Tibial nerve (tissue), 4 donors: ENCODE measurements around the gene SYT3. TPM values are rescaled to one million over a fixed set of nuclear protein-coding genes. Genes with fewer than 3 reads are reported as not detected.

ENCODE experiments used
- DNase-seq, 2 donors: peaks; one replicate each; pipeline ENCODE4 v3.0.0-alpha.2; 2019; ENCODE audit warnings: low spot score in 2 of 2
- H3K27ac ChIP-seq, 4 donors: fragments of 200-600 bp; sonication (generic) in 3 of 4; one replicate each; pipeline ENCODE4 v1.5.1; 2017 to 2019; ENCODE audit warnings: mild to moderate bottlenecking in 1 of 4
- H3K27me3 ChIP-seq, 2 donors: fragments of 200-600 bp; sonication (generic) in 1 of 2; one replicate each; pipeline versions ENCODE4 v1.5.1 to v1.6.0; 2017 to 2019
- H3K36me3 ChIP-seq, 3 donors: fragments of 200-600 bp; sonication (generic); one replicate each; pipeline ENCODE4 v1.5.1; 2018 to 2019
- H3K4me1 ChIP-seq, 4 donors: fragments of 200-600 bp; sonication (generic) in 3 of 4; one replicate each; pipeline ENCODE4 v1.5.1; 2017 to 2019
- H3K4me3 ChIP-seq, 4 donors: fragments of 200-600 bp; sonication (generic) in 3 of 4; one replicate each; pipeline ENCODE4 v1.5.1; 2017 to 2019; ENCODE audit warnings: mild to moderate bottlenecking in 1 of 4, moderate library complexity in 1 of 4
- H3K9me3 ChIP-seq, 4 donors: fragments of 200-600 bp; sonication (generic) in 3 of 4; one replicate each; pipeline ENCODE4 v1.5.1; 2017 to 2019
- EP300 ChIP-seq, 2 donors: sonication (generic); formaldehyde crosslinking; IDR thresholded peaks; one replicate each; pipeline ENCODE4 v1.6.1; 2017; ENCODE audit warnings: antibody characterized with exemption in 2 of 2, mild to moderate bottlenecking in 1 of 2
- POLR2A ChIP-seq, 2 donors: fragments of 450-650 bp; IDR thresholded peaks; one replicate each; pipeline ENCODE4 v1.6.1; 2017; ENCODE audit warnings: antibody characterized with exemption in 2 of 2, mild to moderate bottlenecking in 2 of 2, moderate library complexity in 2 of 2
- WGBS, 2 donors: methylation state at CpG; one replicate each; pipeline ENCODE4 v1.1.5; 2018; 5-methylcytosine and 5-hydroxymethylcytosine counted together
- total RNA-seq, 4 donors: library from RNA; depleted of rRNA; stranded (reverse); fragments of >200 nt; gene quantifications; one replicate each; pipeline ENCODE4 v1.1.0, GENCODE V29; 2016
- TF ChIP-seq, protein P1 (sequence below), 5 experiments: fragments of 200-600 bp in 3 of 5; fragments of 450-650 bp in 2 of 5; sonication (generic) in 3 of 5; IDR thresholded peaks; one replicate each; pipeline ENCODE4 v1.5.1; 2016 to 2019; ENCODE audit warnings: antibody characterized with exemption in 5 of 5, mild to moderate bottlenecking in 3 of 5, moderate library complexity in 2 of 5

SYT3 gene
- total RNA-seq, 4 donors from 2014 or later, result not detected

DNA sequence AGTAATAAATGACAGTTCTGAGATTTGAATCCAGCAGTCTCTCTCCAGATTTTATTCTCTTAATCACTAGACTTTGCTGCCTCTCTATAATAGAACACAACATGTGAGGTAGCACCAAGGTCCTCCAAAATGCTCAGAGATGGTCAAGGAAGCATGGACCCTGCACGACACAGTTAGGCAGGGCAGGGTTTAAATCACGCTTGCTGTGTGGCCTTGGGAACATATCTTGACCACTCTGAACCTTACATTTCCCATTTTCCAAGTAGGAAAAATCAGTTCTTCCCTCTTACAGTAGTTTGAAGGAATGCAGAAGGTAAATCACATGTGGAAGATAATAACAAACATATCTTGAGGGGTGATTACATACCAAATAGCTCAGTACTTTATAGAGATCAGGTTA is 6.3 kb downstream of the SYT3 start:
- DNase-seq, result no peak
- WGBS, 2 donors, result 79 to 82% methylated on average over 2 of the region's 2 CpGs
- Histone ChIP-seq H3K4me3 (no peak overlapping the region), H3K27ac (no peak overlapping the region), H3K36me3 (no peaks in the 10 kb centered on the region), H3K27me3 (peaks cover 0 to 15% of the 10 kb centered on the region in 2 donors), H3K4me1 (no peaks in the 10 kb centered on the region), H3K9me3 (peaks cover 0 to 47% (median 14%) of the 10 kb centered on the region in 4 donors)
- TF ChIP-seq, protein P1, sequence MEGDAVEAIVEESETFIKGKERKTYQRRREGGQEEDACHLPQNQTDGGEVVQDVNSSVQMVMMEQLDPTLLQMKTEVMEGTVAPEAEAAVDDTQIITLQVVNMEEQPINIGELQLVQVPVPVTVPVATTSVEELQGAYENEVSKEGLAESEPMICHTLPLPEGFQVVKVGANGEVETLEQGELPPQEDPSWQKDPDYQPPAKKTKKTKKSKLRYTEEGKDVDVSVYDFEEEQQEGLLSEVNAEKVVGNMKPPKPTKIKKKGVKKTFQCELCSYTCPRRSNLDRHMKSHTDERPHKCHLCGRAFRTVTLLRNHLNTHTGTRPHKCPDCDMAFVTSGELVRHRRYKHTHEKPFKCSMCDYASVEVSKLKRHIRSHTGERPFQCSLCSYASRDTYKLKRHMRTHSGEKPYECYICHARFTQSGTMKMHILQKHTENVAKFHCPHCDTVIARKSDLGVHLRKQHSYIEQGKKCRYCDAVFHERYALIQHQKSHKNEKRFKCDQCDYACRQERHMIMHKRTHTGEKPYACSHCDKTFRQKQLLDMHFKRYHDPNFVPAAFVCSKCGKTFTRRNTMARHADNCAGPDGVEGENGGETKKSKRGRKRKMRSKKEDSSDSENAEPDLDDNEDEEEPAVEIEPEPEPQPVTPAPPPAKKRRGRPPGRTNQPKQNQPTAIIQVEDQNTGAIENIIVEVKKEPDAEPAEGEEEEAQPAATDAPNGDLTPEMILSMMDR (IDR thresholded peaks at IDR 0.05), result no peak
- TF ChIP-seq EP300 (IDR thresholded peaks at IDR 0.05), result no peak
- no peak for TF ChIP-seq POLR2A (IDR thresholded peaks at IDR 0.05)

DNA sequence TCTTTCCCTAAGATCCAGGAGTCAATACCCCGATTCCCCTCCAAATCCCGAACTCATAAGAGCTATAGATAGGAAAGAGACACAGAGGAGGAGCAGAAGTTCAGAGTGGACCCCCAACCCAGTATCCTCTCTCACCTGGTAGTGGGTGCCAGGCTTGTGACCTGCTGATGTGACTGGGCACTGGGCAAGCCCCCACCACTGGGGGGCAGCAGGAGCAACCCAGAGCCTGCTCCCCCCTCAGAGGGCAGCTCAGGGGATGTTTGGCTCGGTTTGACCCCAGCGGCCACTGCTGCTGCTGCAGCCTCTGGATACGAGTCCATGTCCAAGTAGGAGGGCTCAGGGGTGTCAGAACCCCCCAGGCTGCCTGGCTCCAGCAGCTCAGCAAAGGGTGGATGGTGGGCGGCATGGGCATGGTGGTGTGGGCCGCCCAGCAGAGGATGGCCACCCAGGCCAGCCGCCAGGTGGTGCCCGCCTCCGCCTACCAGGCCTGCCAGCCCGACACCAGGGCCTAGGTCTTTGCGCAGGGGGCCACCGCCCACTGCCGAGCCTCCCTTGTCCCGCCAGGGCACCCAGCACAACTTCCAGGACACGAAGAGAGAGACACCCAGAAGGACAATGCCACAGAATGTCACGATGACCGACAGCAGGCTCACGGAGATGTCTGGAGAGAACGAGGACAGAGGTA is 7.4 kb downstream of the SYT3 start:
- WGBS, 2 donors, result 56 to 71% methylated on average over 7 to 14 of the region's 20 CpGs
- Histone ChIP-seq H3K4me3 (no peak overlapping the region), H3K9me3 (peaks cover 0 to 47% (median 14%) of the 10 kb centered on the region in 4 donors), H3K4me1 (no peaks in the 10 kb centered on the region), H3K36me3 (no peaks in the 10 kb centered on the region), H3K27me3 (peaks cover 0 to 6% of the 10 kb centered on the region in 2 donors), H3K27ac (no peak overlapping the region)
- TF ChIP-seq, protein P1 (IDR thresholded peaks at IDR 0.05), result no peak
- TF ChIP-seq EP300 (IDR thresholded peaks at IDR 0.05) (no peak), POLR2A (IDR thresholded peaks at IDR 0.05) (no peak)
- no peak for DNase-seq

DNA sequence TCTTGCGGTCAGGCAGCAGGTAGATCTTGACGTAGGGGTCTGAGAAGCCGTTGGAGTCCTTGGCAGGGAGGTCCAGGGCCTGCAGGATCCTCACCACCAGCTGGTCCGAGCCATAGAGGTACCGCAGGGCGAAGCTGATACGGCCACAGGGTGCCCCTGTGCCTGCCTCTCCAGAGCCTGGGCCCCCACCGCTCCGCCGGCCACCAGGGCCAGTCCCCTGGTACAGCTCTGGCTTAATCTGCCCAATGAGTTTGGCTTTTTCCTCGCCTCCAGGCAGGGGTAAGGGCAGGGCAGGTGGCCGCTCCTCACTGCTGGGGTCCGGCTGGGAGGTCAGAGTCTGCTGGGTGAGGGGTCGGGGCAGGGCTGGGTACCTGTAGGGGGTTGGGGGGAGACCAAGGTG is 9.9 kb downstream of the SYT3 start:
- no peaks in the 10 kb centered on the region for H3K4me1 ChIP-seq
- TF ChIP-seq POLR2A (IDR thresholded peaks at IDR 0.05) (no peak), EP300 (IDR thresholded peaks at IDR 0.05) (no peak)
- TF ChIP-seq, protein P1 (IDR thresholded peaks at IDR 0.05), result no peak
- H3K27ac ChIP-seq, result no peak overlapping the region
- H3K4me3 ChIP-seq, result no peak overlapping the region
- peaks cover 0 to 36% (median 13%) of the 10 kb centered on the region in 4 donors for H3K9me3 ChIP-seq
- no peaks in the 10 kb centered on the region for H3K36me3 ChIP-seq
- no peak for DNase-seq
- WGBS, 2 donors, result 73 to 80% methylated on average over 2 to 11 of the region's 14 CpGs
- H3K27me3 ChIP-seq, result no peaks in the 10 kb centered on the region

DNA sequence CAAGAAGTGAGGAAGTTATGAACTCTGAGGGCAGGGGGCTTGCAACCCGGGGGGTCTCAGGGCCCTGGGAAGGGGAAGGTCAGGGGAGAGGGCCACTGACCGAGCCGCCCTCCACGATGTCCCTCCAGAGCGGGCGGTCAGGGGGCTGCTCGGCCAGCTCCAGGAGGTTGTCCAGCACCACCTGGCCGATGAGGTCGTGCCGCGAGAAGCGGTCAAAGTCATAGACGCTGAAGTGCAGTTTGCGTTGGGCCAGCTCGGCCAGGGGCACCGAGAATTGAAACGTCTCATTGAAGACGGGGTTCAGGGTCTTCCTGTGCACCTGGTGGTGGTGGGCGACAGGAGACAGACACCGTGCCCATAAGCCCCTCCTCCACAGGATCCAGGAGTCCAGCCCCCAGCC is 10.5 kb downstream of the SYT3 start:
- Histone ChIP-seq H3K36me3 (no peaks in the 10 kb centered on the region), H3K27me3 (no peaks in the 10 kb centered on the region), H3K4me1 (no peaks in the 10 kb centered on the region), H3K27ac (no peak overlapping the region), H3K4me3 (no peak overlapping the region), H3K9me3 (peaks cover 0 to 30% (median 10%) of the 10 kb centered on the region in 4 donors)
- 65 to 74% methylated on average over 19 to 20 of the region's 20 CpGs for WGBS, 2 donors
- TF ChIP-seq EP300 (IDR thresholded peaks at IDR 0.05) (no peak), POLR2A (IDR thresholded peaks at IDR 0.05) (no peak)
- TF ChIP-seq, protein P1 (IDR thresholded peaks at IDR 0.05), result no peak
- DNase-seq, result no peak

DNA sequence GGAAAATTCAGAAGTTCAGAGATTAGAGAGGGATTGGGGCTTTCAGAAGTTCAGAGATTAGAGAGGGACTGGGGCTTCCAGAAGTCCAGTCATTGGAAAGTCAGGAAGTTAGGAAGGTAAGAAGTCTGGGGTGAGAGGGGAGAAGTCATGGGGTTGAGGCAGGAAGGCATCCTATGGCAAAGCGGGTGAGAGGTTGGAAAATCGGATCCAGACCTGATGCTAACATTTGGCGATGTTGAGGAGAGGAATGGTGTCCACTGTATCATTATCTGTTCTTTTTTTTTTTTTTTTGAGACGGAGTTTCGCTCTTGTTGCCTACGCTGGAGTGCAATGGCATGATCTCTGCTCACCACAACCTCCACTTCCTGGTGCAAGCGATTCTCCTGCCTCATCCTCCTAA is 11.1 kb downstream of the SYT3 start:
- Histone ChIP-seq H3K27me3 (no peaks in the 10 kb centered on the region), H3K27ac (no peak overlapping the region), H3K4me3 (no peak overlapping the region), H3K9me3 (peaks cover 0 to 23% (median 4%) of the 10 kb centered on the region in 4 donors), H3K4me1 (no peaks in the 10 kb centered on the region), H3K36me3 (no peaks in the 10 kb centered on the region)
- DNase-seq, result no peak
- 87 to 89% methylated on average over 7 of the region's 7 CpGs for WGBS, 2 donors
- TF ChIP-seq POLR2A (IDR thresholded peaks at IDR 0.05) (no peak), EP300 (IDR thresholded peaks at IDR 0.05) (no peak)
- TF ChIP-seq, protein P1 (IDR thresholded peaks at IDR 0.05), result no peak
